Gastrocnemius medialis (tissue), 4 donors: ENCODE results near the gene HAUS7. TPM values are rescaled to one million over a fixed set of nuclear protein-coding genes. Genes with fewer than 3 reads are reported as not detected.

Experiments used
- ATAC-seq, 2 donors: fragments of 150-250 bp; one replicate each; pipeline ENCODE4 v1.9.1; 2016
- DNase-seq, 2 donors: peaks; one replicate each; pipeline ENCODE4 v3.0.0-alpha.2; 2019
- H3K27ac ChIP-seq, 4 donors: fragments of 200-600 bp; sonication (generic); 1 replicate in 1 of 4; 2 replicates in 3 of 4; pipeline ENCODE4 v1.5.1; 2016 to 2018; ENCODE audit warnings: mild to moderate bottlenecking in 2 of 4, moderate library complexity in 1 of 4
- H3K27me3 ChIP-seq, 3 donors: fragments of 200-600 bp; sonication (generic) in 2 of 3; 1 replicate in 1 of 3; 2 replicates in 2 of 3; pipeline versions ENCODE4 v1.5.1 to v1.6.0; 2016 to 2019; ENCODE audit warnings: mild to moderate bottlenecking in 1 of 3, moderate library complexity in 1 of 3
- H3K36me3 ChIP-seq, 2 donors: fragments of 200-600 bp; sonication (generic) in 1 of 2; one replicate each; pipeline ENCODE4 v1.5.1; 2017 to 2018
- H3K4me1 ChIP-seq, 2 donors: fragments of 200-600 bp; sonication (generic) in 1 of 2; one replicate each; pipeline ENCODE4 v1.5.1; 2016 to 2017; ENCODE audit warnings: mild to moderate bottlenecking in 2 of 2
- H3K4me3 ChIP-seq, 4 donors: fragments of 200-600 bp; sonication (generic) in 3 of 4; 1 replicate in 1 of 4; 2 replicates in 3 of 4; pipeline ENCODE4 v1.5.1; 2016 to 2019; ENCODE audit warnings: mild to moderate bottlenecking in 2 of 4
- H3K9me3 ChIP-seq, 3 donors: fragments of 200-600 bp; sonication (generic) in 2 of 3; 1 replicate in 1 of 3; 2 replicates in 2 of 3; pipeline ENCODE4 v1.5.1; 2016 to 2019
- POLR2A ChIP-seq, 2 donors: fragments of 450-650 bp; IDR thresholded peaks; one replicate each; pipeline ENCODE4 v1.6.1; 2017; ENCODE audit warnings: antibody characterized with exemption in 2 of 2, mild to moderate bottlenecking in 2 of 2, moderate library complexity in 2 of 2
- in situ Hi-C, 4 donors: fragments of 200-750 bp; cut with MboI; loops; one replicate each; pipeline versions ENCODE4 v1.15.0 to v1.8.0; 2017; ENCODE audit warnings: low sequenced_read_pairs in 4 of 4
- intact Hi-C: fragments of 100-400 bp; cut with DNase I; formaldehyde crosslinking; loops from one replicate; pipeline ENCODE4 v1.15.1; 2023; ENCODE audit warnings: low total_unique reads
- total RNA-seq, 4 donors: library from RNA; depleted of rRNA; stranded (reverse); fragments of >200 nt; gene quantifications; one replicate each; pipeline versions ENCODE4 v1.1.0 to v1.2.3, GENCODE V29; 2016
- TF ChIP-seq, protein P1 (sequence below), 5 experiments: fragments of 450-650 bp in 3 of 5; fragments of 200-600 bp in 2 of 5; sonication (generic) in 2 of 5; IDR thresholded peaks in 4 of 5; conservative IDR thresholded peaks in 1 of 5; 1 replicate in 4 of 5; 2 replicates in 1 of 5; pipeline ENCODE4 v1.5.1; 2016 to 2019; ENCODE audit warnings: antibody characterized with exemption in 5 of 5, mild to moderate bottlenecking in 3 of 5, moderate library complexity in 3 of 5

Gene HAUS7
- total RNA-seq, 4 donors from 2014 or later: 10.6 to 19.8 (median 13.2) TPM

DNA sequence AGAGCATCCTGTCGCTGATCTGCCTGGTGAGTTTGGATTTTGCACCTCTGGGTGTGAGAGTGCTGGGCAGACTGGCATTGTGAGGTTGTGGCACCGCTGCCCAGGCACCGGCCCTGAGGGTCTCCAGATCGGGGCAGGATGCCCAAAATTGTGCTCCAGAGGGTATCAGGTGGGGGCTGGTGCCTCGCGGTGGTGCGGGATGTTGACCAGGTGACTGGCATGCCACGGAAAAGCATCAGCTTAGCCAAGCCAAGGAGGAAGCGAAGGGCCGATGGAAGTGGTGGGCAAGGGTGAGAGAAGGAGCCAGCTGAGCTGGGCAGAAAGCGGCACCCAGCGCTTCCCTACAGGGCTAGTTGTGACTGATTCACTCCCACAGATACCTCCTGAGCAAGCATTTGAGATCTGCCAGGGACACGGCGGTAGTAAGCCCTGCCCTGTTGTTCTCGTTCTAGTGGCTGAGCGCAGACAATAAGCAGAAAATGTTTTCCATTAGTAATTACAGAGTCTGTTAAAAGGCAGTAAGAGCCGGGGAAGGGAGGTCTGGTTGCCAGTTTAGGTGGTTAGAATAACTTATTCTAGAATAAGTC is 58.3 kb downstream of the HAUS7 start:
- peak overlapping the region in 2 of 4 donors; percentile 34 to 38 for H3K27ac ChIP-seq
- H3K4me1 ChIP-seq: no peaks in the 10 kb centered on the region
- DNase-seq (no peak), ATAC-seq (no peak)
- H3K4me3 ChIP-seq: peak overlapping the region; percentile 43 to 54 (median 50)
- TF ChIP-seq, protein P1, sequence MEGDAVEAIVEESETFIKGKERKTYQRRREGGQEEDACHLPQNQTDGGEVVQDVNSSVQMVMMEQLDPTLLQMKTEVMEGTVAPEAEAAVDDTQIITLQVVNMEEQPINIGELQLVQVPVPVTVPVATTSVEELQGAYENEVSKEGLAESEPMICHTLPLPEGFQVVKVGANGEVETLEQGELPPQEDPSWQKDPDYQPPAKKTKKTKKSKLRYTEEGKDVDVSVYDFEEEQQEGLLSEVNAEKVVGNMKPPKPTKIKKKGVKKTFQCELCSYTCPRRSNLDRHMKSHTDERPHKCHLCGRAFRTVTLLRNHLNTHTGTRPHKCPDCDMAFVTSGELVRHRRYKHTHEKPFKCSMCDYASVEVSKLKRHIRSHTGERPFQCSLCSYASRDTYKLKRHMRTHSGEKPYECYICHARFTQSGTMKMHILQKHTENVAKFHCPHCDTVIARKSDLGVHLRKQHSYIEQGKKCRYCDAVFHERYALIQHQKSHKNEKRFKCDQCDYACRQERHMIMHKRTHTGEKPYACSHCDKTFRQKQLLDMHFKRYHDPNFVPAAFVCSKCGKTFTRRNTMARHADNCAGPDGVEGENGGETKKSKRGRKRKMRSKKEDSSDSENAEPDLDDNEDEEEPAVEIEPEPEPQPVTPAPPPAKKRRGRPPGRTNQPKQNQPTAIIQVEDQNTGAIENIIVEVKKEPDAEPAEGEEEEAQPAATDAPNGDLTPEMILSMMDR (IDR thresholded peaks at IDR 0.05 in 4 of 5, conservative IDR thresholded peaks at IDR 0.05 in 1 of 5): no peak
- TF ChIP-seq POLR2A (IDR thresholded peaks at IDR 0.05): no peak
- in situ Hi-C loops: no loop called here
- intact Hi-C loops: no loop called here
- no peaks in the 10 kb centered on the region for H3K9me3 ChIP-seq
- no peaks in the 10 kb centered on the region for H3K36me3 ChIP-seq
- peaks cover 0 to 14% (median 5%) of the 10 kb centered on the region in 3 donors for H3K27me3 ChIP-seq

DNA sequence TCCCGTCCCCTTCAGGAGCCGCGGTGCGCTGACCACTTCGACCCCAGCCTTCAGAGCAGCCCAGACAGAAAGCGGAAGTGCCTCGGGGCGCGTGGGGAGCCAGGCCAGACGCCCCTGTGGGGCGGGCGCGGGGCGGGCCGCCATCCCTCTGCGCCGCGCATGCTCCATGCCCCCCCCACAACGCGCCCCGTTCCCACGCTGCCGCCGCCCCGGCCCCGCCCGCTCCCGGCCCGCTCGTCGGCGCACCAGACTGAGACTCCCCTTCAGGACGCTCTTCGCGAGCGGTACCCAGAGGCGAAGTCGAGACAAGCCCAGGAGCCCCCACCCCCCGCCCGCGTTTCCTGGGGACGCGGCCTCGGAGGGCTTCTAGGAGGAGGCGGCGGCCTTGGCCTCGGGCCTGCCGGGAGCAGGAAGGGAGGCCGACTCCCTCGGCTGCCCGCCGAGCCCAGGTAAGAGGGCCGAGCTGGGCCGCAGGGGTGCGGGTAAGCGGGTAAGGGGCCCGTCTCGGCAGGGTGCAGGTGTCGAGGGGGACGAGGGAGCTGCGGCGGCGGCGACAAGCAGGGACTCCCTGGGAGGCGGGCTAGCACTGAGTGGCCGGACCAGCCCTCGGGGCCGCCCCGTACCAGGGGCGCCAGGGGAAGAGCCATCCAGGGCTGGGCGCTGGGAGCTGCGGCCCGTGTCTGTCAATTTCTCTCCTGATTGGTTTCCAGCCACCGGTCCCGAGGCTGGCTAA is 59.0 kb downstream of the HAUS7 start, which contains the start of gene ZFP92:
Gene ZFP92, plus strand, starts transcription at position 218 of the 733 bp plus-strand sequence. CDS start 6,851 bp downstream, outside the sequence.
- intact Hi-C loops (no loop called here), in situ Hi-C loops (no loop called here)
- Histone ChIP-seq H3K27ac (peak within 1 kb of the TSS; percentile 33 to 42 (median 36)), H3K4me1 (no peaks in the 10 kb centered on the region), H3K9me3 (no peaks in the 10 kb centered on the region), H3K4me3 (peak within 1 kb of the TSS; percentile 43 to 54 (median 50)), H3K36me3 (no peaks in the 10 kb centered on the region), H3K27me3 (peaks cover 0 to 14% (median 5%) of the 10 kb centered on the region in 3 donors)
- no peak for ATAC-seq
- TF ChIP-seq POLR2A (IDR thresholded peaks at IDR 0.05): no peak
- TF ChIP-seq, protein P1 (IDR thresholded peaks at IDR 0.05 in 4 of 5, conservative IDR thresholded peaks at IDR 0.05 in 1 of 5): no peak
- DNase-seq: no peak

- intact Hi-C loops: no loop called here
- TF ChIP-seq POLR2A (IDR thresholded peaks at IDR 0.05): no peak
- TF ChIP-seq, protein P1 (IDR thresholded peaks at IDR 0.05 in 4 of 5, conservative IDR thresholded peaks at IDR 0.05 in 1 of 5): no peak
- peak overlapping the region in 2 of 4 donors; percentile 12 to 33 for H3K27ac ChIP-seq
- H3K9me3 ChIP-seq: no peaks in the 10 kb centered on the region
- H3K4me3 ChIP-seq: peak overlapping the region in 2 of 4 donors; percentile 53 to 54
- ATAC-seq: no peak
- DNase-seq: no peak
- H3K27me3 ChIP-seq: peaks cover 0 to 14% (median 5%) of the 10 kb centered on the region in 3 donors
- H3K4me1 ChIP-seq: no peaks in the 10 kb centered on the region
- in situ Hi-C loops: no loop called here
- H3K36me3 ChIP-seq: no peaks in the 10 kb centered on the region
These were observed 59.5 kb downstream of the HAUS7 start for GRCh38 chrX:153410888-153411254.

GRCh38 chrX:153410373-153410772 is 60.0 kb downstream of the HAUS7 start:
- TF ChIP-seq POLR2A (IDR thresholded peaks at IDR 0.05): no peak
- TF ChIP-seq, protein P1 (IDR thresholded peaks at IDR 0.05 in 4 of 5, conservative IDR thresholded peaks at IDR 0.05 in 1 of 5): no peak
- no peak for DNase-seq
- intact Hi-C loops: no loop called here
- Histone ChIP-seq H3K27ac (no peak overlapping the region), H3K4me1 (no peaks in the 10 kb centered on the region), H3K36me3 (no peaks in the 10 kb centered on the region), H3K4me3 (no peak overlapping the region), H3K9me3 (no peaks in the 10 kb centered on the region), H3K27me3 (peaks cover 0 to 14% (median 5%) of the 10 kb centered on the region in 3 donors)
- in situ Hi-C loops: no loop called here
- ATAC-seq: no peak
